ENCODE data around the gene FAM151A. TPM values are rescaled to one million over a fixed set of nuclear protein-coding genes. Genes with fewer than 3 reads are reported as not detected.

The FAM151A gene
- total RNA-seq, 1 donor from 2014 or later, result not detected

GRCh38 chr1:54565113-54565501, 58.2 kb downstream of the FAM151A start:
- no peak overlapping the region for H3K4me3 Mint-ChIP-seq (ENCODE audit: unreplicated experiment)
- no peak for TF ChIP-seq CTCF (IDR thresholded peaks at IDR 0.05; ENCODE audit: unreplicated experiment)

GRCh38 chr1:54564312-54565112, 58.8 kb downstream of the FAM151A start:
- H3K9me3 Mint-ChIP-seq (ENCODE audit: unreplicated experiment), result no peaks in the 10 kb centered on the region
- no peak overlapping the region for H3K27ac Mint-ChIP-seq (ENCODE audit: unreplicated experiment)
- peaks cover 5% of the 10 kb centered on the region for H3K27me3 Mint-ChIP-seq (ENCODE audit: unreplicated experiment)
- peaks cover 39% of the 10 kb centered on the region for H3K4me1 Mint-ChIP-seq (ENCODE audit: unreplicated experiment)
- H3K36me3 Mint-ChIP-seq (ENCODE audit: low read depth, unreplicated experiment), result peaks cover 13% of the 10 kb centered on the region
- no peak overlapping the region for H3K4me3 Mint-ChIP-seq (ENCODE audit: unreplicated experiment)
- no peak for DNase-seq (ENCODE audit: low spot score)
- TF ChIP-seq CTCF (IDR thresholded peaks at IDR 0.05; ENCODE audit: unreplicated experiment), result no peak

More at GRCh38 chr1:54565113-54565501, 58.2 kb downstream of the FAM151A start:
- Mint-ChIP-seq H3K27ac (ENCODE audit: unreplicated experiment) (no peak overlapping the region), H3K36me3 (ENCODE audit: low read depth, unreplicated experiment) (peaks cover 13% of the 10 kb centered on the region), H3K9me3 (ENCODE audit: unreplicated experiment) (no peaks in the 10 kb centered on the region), H3K27me3 (ENCODE audit: unreplicated experiment) (peaks cover 5% of the 10 kb centered on the region), H3K4me1 (ENCODE audit: unreplicated experiment) (peaks cover 45% of the 10 kb centered on the region)
- no peak for DNase-seq (ENCODE audit: low spot score)

GRCh38 chr1:54559771-54560231, 63.5 kb downstream of the FAM151A start:
- Mint-ChIP-seq H3K36me3 (ENCODE audit: low read depth, unreplicated experiment) (peaks cover 5% of the 10 kb centered on the region), H3K4me3 (ENCODE audit: unreplicated experiment) (no peak overlapping the region), H3K27ac (ENCODE audit: unreplicated experiment) (no peak overlapping the region), H3K27me3 (ENCODE audit: unreplicated experiment) (peaks cover 2% of the 10 kb centered on the region), H3K9me3 (ENCODE audit: unreplicated experiment) (no peaks in the 10 kb centered on the region), H3K4me1 (ENCODE audit: unreplicated experiment) (peaks cover 10% of the 10 kb centered on the region)
- DNase-seq (ENCODE audit: low spot score), result no peak
- TF ChIP-seq CTCF (IDR thresholded peaks at IDR 0.05; ENCODE audit: unreplicated experiment), result no peak

Other genes starting within 250 kb of the FAM151A start
- 142 TPM for gene SSBP3, start 217.1 kb downstream of the FAM151A start, total RNA-seq (ENCODE audit: unreplicated experiment)
- 35.6 TPM for gene ACOT11, start 75.3 kb downstream of the FAM151A start, total RNA-seq (ENCODE audit: unreplicated experiment)
- 3.3 TPM for gene MROH7, start 18.3 kb upstream of the FAM151A start, total RNA-seq (ENCODE audit: unreplicated experiment)
- 16.4 TPM for gene TTC4, start 92.3 kb upstream of the FAM151A start, total RNA-seq (ENCODE audit: unreplicated experiment)
- gene PARS2, start 141.0 kb upstream of the FAM151A start, total RNA-seq (ENCODE audit: unreplicated experiment), result 6.5 TPM
- not detected for gene TTC22, start 177.8 kb upstream of the FAM151A start, total RNA-seq (ENCODE audit: unreplicated experiment)